ENCODE results near the gene TENM3. TPM values are rescaled to one million over a fixed set of nuclear protein-coding genes. Genes with fewer than 3 reads are reported as not detected.

TENM3 gene
- total and polyA plus RNA-seq, 2 donors (not counting 3 experiments of a cell fraction or from before 2014, with no cell fraction given): 3.2 to 6.2 TPM

DNA sequence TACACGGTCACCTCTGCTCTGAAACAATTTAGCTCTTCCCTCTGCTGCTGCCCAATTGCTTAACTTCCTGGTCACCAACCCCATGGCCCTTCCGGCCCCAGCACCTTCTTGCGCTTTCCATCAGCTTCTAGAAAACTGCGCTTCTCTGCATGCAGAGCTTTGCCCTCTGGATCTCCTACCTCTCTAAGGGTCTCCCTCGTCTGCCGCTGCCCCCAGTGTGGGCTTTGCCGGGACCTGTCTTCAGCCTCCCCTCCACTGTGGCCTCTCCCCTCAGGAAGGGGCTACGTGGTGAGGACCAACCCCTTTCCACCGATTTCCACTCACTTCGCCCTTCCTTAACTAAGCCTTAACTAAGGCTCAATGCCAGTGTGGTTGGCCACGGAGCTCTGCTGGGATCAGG lies 579.4 kb downstream of the TENM3 start:
- Histone ChIP-seq H3K9me1 (replicated peaks; ENCODE audit: control insufficient read depth, extremely low read depth, insufficient read depth, low read length) (no peaks in the 10 kb centered on the region), H3K4me1 (ENCODE audit: control insufficient read depth, extremely low read depth, insufficient read depth, low read length) (no peaks in the 10 kb centered on the region), H3K9me3 (replicated peaks; ENCODE audit: control insufficient read depth, insufficient read depth, low read length) (no peaks in the 10 kb centered on the region), H4K20me1 (replicated peaks; ENCODE audit: control insufficient read depth, extremely low read depth, insufficient read depth, low read length) (no peaks in the 10 kb centered on the region), H3K27ac (ENCODE audit: insufficient read depth, low read depth, low read length) (no peak overlapping the region), H2AFZ (ENCODE audit: low read depth, low read length) (no peak overlapping the region), H3K4me2 (ENCODE audit: insufficient read depth, low read length) (no peak overlapping the region), H3K36me3 (ENCODE audit: control insufficient read depth in 2 of 2, extremely low read depth in 1 of 2, insufficient read depth in 2 of 2, low read length in 2 of 2) (no peaks in the 10 kb centered on the region), H3K27me3 (ENCODE audit: control insufficient read depth in 2 of 2, insufficient read depth in 2 of 2, low read length in 2 of 2) (no peaks in the 10 kb centered on the region), H3K9ac (replicated peaks; ENCODE audit: extremely low read depth, insufficient read depth, low read length) (no peak overlapping the region), H3K4me3 (replicated peaks in 1 of 3; ENCODE audit: insufficient read depth in 1 of 3, low read depth in 1 of 3, low read length in 3 of 3) (no peak overlapping the region), H3K79me2 (ENCODE audit: control insufficient read depth, insufficient read depth, low read length) (no peaks in the 10 kb centered on the region)
- CTCF ChIA-PET: no interaction called here
- intact Hi-C loops (cut with micrococcal nuclease) (no loop called here), dilution Hi-C loops (cut with MboI; ENCODE audit: extremely low pct_ligation_motif_present, low sequenced_read_pairs) (no loop called here)
- DNase-seq (ENCODE audit: low read depth, low spot score) (no peak), FAIRE-seq (no peak)
- BruUV-seq (replicated peaks): no TSS peak
- POLR2A ChIA-PET: no interaction called here
- TF ChIP-seq, protein P1, sequence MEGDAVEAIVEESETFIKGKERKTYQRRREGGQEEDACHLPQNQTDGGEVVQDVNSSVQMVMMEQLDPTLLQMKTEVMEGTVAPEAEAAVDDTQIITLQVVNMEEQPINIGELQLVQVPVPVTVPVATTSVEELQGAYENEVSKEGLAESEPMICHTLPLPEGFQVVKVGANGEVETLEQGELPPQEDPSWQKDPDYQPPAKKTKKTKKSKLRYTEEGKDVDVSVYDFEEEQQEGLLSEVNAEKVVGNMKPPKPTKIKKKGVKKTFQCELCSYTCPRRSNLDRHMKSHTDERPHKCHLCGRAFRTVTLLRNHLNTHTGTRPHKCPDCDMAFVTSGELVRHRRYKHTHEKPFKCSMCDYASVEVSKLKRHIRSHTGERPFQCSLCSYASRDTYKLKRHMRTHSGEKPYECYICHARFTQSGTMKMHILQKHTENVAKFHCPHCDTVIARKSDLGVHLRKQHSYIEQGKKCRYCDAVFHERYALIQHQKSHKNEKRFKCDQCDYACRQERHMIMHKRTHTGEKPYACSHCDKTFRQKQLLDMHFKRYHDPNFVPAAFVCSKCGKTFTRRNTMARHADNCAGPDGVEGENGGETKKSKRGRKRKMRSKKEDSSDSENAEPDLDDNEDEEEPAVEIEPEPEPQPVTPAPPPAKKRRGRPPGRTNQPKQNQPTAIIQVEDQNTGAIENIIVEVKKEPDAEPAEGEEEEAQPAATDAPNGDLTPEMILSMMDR (IDR thresholded peaks at IDR 0.05; ENCODE audit: extremely low read depth in 1 of 2, insufficient read depth in 1 of 2, low read depth in 1 of 2, low read length in 2 of 2): no peak
- TF ChIP-seq GATA2 (IDR thresholded peaks at IDR 0.05; ENCODE audit: insufficient read depth, insufficient read length, low read depth, low read length): no peak
- no peak for TF ChIP-seq POLR2AphosphoS5 (IDR thresholded peaks at IDR 0.05; ENCODE audit: insufficient read depth, low read depth, low read length)
- TF ChIP-seq EZH2 (IDR thresholded peaks at IDR 0.05; ENCODE audit: borderline replicate concordance, low read depth, low read length, severe bottlenecking): no peak
- no peak for TF ChIP-seq JUN (IDR thresholded peaks at IDR 0.05; ENCODE audit: borderline replicate concordance, insufficient read depth, insufficient read length, low read depth)
- TF ChIP-seq, protein P2, sequence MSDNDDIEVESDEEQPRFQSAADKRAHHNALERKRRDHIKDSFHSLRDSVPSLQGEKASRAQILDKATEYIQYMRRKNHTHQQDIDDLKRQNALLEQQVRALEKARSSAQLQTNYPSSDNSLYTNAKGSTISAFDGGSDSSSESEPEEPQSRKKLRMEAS (IDR thresholded peaks at IDR 0.05; ENCODE audit: insufficient read depth, insufficient read length): no peak
- TF ChIP-seq POLR2A (IDR thresholded peaks at IDR 0.05; ENCODE audit: low read depth, low read length): no peak
- TF ChIP-seq MYC (IDR thresholded peaks at IDR 0.05; ENCODE audit: low read depth, low read length): no peak
- no peak for TF ChIP-seq FOS (IDR thresholded peaks at IDR 0.05; ENCODE audit: borderline replicate concordance, insufficient read depth, low read length)
